GM12801 (cell line): ENCODE measurements around the gene SKP1.

Experiments
- CTCF ChIP-seq: IDR thresholded peaks from one replicate; pipeline ENCODE4 v1.5.1; 2011; ENCODE audit warnings: control low read depth; ENCODE audit not compliant: insufficient read length; ENCODE audit errors: extremely low read depth

SKP1 gene

GRCh38 chr5:134106991-134107701 is 69.6 kb downstream of the SKP1 start:
- TF ChIP-seq CTCF, result no peak

DNA sequence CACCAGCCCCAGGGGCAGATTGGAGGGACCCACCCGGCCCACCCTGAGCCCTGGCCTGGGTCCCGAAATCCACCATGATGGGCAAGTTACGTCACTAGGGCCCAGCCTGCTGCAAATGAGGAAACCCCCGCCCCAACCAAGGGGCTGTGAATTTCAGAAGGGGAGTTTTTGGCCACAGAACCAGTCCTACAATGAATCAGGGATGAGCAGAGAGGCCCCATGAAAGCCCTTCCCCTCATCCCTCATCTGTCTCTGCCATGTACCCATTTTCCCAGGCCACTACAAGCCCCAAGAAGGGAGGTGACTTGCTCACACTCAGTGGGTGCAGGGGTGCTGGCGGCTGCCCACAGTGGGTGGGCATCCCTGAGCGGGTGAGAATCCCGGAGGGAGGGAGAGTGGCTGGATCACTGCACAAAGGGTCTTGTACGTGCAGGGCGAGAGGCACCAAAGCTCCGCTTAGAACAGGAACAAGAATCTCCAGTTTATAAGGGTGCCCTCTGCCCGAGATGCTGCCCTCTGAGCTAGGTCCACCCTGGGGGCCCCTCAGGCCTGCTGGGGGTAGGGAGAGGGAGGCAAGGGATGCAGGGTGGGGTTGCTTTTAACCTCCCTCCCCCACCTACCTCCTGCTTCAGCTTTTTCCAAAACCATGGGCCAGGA is 72.6 kb downstream of the SKP1 start:
- no peak for TF ChIP-seq CTCF

DNA sequence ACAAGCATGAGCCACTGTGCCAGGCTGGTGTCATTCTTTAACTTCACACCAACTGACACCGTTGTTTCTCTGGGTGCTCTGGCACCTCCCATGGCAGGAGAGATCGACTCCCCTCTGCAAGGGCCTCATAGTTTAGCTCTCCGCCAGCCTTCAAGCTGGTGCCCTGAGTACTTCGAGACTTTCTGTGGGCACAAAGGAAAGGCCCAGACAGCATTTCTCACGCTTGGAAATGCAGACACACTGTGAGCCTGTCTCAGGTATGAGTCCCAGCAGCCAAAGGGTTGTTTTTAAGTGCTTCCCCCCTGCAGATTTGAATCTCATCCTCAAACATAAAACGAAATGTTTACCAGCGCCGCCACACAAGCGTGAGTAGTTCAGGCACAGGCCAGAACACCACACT is 73.4 kb downstream of the SKP1 start:
- TF ChIP-seq CTCF, result no peak

DNA sequence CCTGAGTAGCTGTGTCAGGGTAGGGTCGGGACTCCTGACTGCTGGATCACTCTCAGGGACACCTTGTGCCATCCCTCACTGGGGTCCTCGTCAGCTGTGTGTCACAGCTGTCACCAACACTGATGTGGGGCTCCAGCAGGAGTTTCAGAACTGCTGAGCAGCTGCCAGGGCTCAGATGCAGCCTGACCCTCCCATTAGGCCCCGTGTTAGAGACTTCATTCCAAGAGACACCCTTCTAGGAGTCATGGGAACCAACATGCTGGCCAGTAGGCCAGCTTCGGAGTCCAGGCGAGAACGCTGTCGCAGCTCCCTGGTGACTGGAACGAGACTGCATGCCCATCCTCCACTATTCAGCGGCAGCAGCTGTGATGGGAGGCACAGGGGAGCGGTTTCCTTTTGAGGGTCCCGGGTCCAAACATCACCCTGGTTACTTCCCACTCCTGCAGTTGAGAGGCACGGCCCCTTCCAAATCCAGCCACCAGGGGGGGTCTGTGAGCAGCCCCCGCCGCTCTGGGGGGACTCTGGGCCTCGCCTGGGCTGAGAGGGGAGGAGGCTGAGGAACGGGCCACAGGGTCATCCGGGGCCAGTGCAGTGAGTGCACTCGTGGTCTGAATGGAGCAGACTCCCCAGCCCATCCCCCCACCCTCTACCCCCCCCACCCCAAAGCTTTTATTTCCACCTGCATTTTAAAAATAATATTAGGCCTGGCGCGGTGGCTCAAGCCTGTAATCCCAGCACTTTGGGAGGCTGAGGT is 74.9 kb downstream of the SKP1 start:
- TF ChIP-seq CTCF, result no peak

DNA sequence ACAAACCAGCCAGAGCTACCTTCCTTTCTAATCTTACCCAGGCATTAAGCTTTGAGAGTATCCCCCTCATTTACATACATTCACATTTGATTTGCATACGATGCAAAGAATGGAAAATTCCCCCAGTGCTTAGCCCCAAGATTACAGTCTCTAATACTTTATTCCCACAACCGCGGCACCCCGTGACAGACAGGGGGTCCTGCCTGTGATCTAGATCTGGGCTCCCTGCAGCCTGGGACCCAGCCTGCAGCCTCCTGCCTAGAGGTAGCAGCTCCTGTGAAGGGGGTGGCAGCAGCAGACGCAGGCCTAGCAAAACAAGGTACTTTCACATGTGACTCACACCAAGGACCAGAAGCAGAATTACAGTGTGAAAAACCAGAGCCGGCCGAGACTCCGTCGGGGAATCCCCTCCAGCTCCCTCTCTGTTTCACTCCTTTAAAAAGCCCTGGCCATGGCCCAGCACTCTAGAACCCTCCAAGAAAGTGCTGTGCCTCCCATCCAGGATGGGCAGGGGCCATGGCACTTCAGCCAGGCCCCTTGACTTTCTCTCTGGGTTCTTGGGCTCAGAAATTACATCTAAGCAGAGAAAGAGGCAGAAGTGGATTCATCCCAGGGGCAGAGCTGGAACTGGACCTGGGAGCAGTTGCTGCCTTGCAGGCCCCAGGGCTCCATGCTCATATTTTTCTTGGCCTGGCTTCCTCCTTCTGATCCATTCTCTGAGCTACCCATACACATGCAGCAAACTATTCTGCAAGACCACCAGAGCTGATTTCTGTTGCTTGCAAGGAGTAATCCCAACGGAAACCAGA is 76.3 kb downstream of the SKP1 start:
- no peak for TF ChIP-seq CTCF

- TF ChIP-seq CTCF, result no peak
Observed at GRCh38 chr5:134099939-134100282, 76.8 kb downstream of the SKP1 start.
